Measurements from ENCODE around the gene ZNF579.
A peak's percentile ranks its signal among the peaks of the same experiment; 100 is the strongest.

The ZNF579 gene

DNA sequence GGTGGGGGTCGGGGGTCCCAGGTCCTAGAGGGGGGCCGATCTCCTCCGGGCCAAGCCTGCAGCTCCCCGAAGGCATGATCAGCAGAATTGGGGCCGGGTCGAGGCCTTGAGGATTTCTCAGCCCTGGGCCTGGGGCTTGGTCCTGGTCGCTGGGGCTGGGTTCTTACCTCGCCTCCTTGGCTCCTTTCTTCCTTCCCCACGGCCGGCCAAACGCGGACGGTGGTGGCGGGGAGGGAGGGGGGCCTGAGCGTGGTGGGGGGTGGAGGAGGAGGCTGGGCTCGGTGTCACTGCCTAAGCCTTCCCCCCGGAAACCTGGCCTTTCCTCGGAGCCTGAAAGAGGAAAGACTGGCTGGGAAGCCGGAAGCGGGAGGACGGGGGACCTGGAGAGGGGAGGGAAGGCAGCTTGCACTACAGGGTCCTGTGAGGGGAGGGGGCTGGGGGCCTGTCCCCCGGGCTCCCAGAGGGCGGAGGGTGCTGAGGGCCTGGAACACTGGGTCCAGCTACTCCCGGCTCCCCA, at the start of gene ZNF579:
ZNF579 (minus strand) TSS at position 221 of the 517 bp plus-strand sequence. CDS start 1,209 bp downstream, outside the sequence.
- peak; percentile 75 to 77 for DNase-seq (ENCODE audit: low read depth in 2 of 2)

GRCh38 chr19:55626350-55626749, 45.7 kb upstream of the ZNF579 start:
- peak in 1 of 2 donors; percentile 31 for DNase-seq (ENCODE audit: low read depth in 2 of 2)

GRCh38 chr19:55625004-55625326, 44.3 kb upstream of the ZNF579 start:
- no peak for DNase-seq (ENCODE audit: low read depth in 2 of 2)

GRCh38 chr19:55624109-55625003, 43.7 kb upstream of the ZNF579 start, which contains the start of gene ZNF784:
TSS of gene ZNF784 (minus strand) at chr19:55624566. CDS start at chr19:55624561, 5 bp downstream.
- peak; percentile 91 to 96 for DNase-seq (ENCODE audit: low read depth in 2 of 2)

DNA sequence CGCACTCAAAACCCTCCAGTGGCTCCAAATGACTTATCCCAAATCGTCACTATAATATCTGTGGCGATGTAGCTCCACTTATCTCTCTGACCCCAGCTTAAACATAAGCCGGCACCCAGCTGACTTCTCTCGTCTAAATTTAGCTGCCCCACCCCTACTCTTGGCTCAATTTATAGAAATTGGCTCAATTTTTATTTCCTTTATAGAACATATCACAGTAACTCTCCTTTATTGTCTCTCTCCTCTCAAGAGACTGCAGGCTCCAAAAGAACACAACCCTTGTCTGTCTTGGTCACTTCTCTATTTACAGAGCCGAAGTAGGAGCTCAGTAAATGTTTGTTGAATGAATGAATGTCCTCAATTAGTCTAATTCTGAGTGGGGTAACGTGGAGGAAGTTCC, 42.9 kb upstream of the ZNF579 start:
- DNase-seq (ENCODE audit: low read depth in 2 of 2) = no peak

- DNase-seq (ENCODE audit: low read depth in 2 of 2) = no peak
Measured at GRCh38 chr19:55623130-55623529, 42.5 kb upstream of the ZNF579 start.

DNA sequence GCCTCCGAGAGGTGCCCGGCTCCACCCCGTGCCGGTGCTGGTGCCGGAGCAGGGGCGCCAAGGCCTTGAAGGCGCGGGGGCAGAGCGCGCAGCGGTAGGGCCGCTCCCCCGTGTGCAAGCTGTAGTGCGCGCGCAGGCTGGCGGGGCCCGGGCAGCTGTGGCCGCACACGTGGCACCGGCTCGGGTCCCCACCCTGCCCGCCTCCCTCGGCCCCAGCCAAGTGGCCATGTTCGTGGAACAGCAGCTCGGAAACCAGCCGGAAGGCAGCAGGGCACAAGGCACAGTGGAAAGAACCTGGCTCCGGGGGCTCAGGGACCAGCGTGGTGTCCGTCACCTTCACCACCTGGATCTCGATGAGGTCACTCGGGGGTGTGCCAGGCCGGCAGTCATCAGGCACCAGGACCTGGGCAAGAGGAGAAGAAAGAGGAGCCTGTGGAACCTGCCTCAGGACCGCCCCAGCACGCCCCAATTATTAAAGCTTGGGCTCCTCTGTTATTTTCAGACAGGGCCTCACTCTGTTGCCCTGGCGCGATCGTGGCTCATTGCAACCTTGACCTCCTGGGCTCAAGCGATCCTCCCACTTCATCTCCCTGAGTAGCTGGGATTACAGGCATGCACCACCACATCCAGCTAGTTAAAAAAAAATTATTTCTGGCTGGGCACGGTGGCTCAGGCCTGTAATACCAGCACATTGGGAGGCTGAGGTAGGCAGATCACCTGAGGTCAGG, 41.8 kb upstream of the ZNF579 start:
- no peak for DNase-seq (ENCODE audit: low read depth in 2 of 2)

- DNase-seq (ENCODE audit: low read depth in 2 of 2) = no peak
Measured at GRCh38 chr19:55621673-55622231, 41.1 kb upstream of the ZNF579 start.

DNA sequence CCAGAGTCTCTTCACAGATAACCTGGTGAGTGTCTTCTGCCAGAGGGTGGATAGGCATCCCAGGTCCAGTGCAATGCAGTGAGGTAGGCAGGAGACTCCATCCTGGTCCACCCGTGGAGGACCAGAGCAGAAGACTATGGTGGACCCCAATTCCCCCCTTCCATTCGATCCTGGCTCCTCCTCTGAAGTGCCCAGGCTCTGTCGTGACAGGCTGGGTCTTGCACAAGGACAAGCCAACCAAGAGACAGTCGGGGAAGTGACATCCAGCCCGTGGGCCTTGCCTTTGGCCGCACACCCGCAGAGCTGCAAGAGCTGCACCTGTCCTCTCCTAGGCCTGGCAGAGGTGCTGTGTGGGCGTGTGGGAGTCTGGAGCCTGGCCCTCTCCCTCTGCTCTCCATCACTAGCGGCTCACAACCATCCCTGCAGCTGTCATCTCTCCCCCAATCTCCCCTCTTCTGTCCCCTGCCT, 40.6 kb upstream of the ZNF579 start:
- DNase-seq (ENCODE audit: low read depth in 2 of 2) = no peak

DNA sequence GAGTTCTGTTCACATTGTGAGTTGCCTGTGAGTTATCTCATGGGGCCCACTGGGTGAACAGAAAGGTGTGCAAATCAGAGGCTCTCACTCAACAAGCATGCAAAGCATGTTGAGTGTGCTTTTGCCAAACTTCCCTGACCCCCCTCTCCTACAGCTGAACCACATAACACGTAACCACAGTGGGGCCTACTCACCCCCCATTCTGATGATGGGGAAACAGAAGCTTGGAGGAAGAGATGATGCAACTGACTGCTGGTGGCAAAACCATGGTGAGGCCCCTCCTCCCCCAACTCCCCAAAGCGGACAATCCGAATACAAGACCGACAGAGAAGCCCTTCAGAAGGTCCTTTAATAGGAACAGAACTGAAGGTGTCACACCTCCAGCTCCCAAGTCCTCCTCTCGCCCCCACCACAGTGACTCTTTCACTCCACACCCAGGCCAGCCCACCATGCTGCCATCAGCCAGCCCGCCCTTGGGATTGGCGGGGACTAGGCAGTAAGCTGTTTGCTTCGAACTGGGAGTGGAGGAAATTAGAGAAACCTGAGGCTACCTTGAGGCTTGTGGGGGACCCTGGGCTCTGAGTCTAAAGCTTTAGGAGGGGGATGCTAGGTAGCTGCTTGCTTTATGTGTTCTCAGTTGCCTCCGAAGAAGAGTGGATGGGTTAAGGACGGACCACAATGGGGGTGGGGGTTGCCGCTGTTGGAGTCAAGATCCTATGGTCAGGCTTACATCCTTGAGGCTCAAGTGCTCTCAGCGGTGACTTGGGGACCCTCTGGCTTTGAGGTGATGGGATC, 40.0 kb upstream of the ZNF579 start:
- DNase-seq (ENCODE audit: low read depth in 2 of 2) = no peak

DNA sequence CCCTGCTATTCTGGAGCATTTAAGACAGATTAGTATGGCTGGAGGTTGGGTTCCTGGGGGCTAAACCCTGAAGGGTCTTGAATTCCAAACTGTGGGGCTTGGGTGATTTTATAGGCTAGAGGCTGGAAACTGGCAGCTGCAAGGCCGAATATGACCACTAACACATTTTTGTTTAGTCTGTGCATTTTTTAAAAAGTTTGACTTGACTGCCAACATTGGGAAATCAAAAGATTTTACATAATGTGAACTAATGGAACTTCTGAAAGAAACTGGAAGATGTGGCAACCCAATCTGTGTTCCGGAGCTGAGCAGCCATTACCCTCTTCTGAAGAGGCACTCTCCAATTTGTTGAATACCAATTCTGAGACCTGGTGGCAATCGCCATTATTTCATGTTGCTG, 38.6 kb upstream of the ZNF579 start:
- DNase-seq (ENCODE audit: low read depth in 2 of 2) = no peak

GRCh38 chr19:55618426-55618825, 37.8 kb upstream of the ZNF579 start:
- DNase-seq (ENCODE audit: low read depth in 2 of 2) = no peak

DNA sequence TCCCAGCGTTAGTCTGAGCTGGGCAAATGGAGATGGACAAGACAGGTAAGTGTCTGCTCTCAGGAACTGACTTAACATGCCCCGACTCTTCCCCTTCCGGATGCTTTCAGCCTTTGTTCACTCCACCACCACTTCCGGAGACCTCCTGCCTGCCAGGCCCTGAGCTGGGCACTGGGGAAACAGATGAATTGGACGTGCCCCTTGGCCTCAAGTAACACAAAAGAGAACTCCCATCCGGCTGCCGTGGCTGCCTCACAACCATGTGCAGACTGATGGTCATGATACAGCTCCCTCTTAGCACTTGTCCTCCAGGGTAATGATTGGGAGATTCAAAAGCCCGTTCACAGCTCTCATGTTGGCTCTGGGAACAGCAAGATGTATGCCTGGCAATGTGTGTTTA, 36.8 kb upstream of the ZNF579 start:
- DNase-seq (ENCODE audit: low read depth in 2 of 2) = no peak

DNA sequence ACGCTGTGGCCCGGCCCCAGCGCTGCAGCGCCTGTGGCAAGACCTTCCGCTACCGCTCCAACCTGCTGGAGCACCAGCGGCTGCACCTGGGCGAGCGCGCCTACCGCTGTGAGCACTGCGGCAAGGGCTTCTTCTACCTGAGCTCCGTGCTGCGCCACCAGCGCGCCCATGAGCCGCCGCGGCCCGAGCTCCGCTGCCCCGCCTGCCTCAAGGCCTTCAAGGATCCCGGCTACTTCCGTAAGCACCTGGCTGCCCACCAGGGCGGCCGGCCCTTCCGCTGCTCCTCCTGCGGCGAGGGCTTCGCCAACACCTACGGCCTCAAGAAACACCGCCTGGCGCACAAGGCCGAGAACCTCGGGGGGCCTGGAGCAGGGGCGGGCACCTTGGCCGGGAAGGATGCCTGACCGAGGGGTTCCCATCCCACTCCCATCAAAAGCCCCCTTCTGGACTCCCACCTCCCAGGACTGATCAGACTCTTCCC, 35.8 kb upstream of the ZNF579 start:
- DNase-seq (ENCODE audit: low read depth in 2 of 2) = no peak

DNA sequence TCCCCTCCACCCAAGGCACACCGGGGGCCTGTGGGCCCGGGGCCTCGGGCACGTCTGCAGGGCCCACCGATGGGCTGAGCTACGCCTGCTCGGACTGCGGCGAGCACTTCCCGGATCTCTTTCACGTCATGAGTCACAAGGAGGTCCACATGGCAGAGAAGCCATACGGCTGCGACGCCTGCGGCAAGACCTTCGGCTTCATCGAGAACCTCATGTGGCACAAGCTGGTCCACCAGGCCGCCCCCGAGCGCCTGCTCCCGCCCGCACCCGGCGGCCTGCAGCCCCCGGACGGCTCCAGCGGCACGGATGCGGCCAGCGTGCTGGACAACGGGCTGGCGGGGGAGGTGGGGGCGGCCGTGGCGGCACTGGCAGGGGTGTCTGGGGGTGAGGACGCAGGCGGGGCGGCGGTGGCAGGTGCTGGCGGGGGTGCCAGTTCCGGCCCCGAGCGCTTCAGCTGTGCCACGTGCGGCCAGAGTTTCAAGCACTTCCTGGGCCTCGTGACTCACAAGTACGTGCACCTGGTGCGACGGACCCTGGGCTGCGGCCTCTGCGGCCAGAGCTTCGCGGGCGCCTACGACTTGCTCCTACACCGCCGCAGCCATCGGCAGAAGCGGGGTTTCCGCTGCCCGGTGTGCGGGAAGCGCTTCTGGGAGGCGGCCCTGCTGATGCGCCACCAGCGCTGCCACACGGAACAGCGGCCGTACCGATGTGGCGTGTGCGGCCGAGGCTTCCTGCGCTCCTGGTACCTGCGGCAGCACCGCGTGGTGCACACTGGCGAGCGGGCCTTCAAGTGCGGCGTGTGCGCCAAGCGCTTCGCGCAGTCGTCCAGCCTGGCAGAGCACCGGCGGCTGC, 35.1 kb upstream of the ZNF579 start:
- no peak for DNase-seq (ENCODE audit: low read depth in 2 of 2)

DNA sequence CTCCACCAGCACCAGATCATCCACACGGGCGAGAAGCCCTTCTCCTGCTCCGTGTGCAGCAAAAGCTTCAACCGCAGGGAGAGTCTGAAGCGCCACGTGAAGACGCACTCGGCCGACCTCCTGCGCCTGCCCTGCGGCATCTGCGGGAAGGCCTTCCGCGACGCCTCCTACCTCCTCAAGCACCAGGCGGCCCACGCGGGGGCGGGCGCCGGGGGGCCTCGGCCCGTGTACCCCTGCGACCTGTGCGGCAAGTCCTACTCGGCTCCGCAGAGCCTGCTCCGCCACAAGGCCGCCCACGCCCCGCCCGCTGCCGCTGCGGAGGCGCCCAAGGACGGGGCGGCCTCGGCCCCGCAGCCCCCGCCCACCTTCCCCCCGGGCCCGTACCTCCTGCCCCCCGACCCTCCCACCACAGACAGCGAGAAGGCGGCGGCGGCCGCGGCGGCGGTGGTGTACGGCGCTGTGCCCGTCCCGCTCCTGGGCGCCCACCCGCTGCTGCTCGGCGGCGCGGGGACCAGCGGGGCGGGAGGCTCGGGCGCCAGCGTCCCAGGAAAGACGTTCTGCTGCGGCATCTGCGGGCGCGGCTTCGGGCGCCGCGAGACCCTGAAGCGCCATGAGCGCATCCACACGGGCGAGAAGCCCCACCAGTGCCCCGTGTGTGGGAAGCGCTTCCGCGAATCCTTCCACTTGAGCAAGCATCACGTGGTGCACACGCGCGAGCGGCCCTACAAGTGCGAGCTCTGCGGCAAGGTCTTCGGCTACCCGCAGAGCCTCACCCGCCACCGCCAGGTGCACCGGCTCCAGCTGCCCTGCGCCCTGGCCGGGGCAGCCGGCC, 34.3 kb upstream of the ZNF579 start:
- no peak for DNase-seq (ENCODE audit: low read depth in 2 of 2)

DNA sequence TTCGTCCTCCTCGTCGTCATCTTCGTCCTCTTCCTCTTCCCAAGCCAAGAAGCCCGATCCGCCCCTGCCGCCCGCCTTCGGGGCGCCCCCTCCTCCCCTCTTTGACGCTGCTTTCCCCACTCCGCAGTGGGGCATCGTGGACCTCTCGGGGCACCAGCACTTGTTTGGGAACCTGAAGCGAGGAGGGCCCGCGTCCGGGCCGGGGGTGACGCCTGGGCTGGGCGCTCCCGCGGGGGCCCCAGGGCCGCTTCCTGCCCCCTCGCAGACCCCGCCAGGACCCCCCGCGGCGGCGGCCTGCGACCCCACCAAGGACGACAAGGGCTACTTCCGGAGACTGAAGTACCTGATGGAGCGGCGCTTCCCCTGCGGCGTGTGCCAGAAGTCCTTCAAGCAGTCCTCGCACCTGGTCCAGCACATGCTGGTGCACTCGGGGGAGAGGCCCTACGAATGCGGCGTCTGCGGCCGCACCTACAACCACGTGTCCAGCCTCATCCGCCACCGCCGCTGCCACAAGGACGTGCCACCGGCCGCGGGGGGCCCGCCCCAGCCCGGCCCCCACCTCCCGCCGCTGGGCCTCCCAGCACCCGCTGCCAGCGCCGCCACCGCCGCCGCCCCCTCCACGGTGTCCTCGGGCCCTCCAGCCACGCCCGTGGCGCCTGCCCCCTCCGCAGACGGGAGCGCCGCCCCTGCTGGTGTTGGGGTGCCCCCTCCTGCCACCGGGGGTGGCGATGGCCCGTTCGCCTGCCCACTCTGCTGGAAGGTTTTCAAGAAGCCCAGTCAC, 33.5 kb upstream of the ZNF579 start:
- DNase-seq (ENCODE audit: low read depth in 2 of 2) = no peak

DNA sequence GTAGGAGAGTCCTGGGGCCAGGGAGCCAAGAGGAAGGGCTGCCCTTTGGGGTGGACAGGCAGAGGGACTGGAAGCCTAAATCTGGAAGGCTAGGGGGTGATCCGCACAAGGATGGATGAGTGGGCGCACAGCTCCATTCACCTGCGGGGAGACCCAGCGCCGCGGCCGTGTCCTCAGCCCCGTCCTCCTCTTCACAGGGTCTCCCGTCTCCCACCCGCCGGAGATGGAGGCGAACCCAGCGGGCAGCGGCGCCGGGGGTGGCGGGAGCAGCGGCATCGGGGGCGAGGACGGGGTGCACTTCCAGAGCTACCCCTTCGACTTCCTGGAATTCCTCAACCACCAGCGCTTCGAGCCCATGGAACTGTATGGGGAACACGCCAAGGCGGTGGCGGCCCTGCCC, 32.7 kb upstream of the ZNF579 start:
- DNase-seq (ENCODE audit: low read depth in 2 of 2) = no peak

All from activated CD4-positive, alpha-beta T cell treated with anti-CD3 and anti-CD28 coated beads for 24 hours (primary cell).